Immature natural killer cell (primary cell): Measurements from ENCODE around the gene TMEM95. TPM values are rescaled to one million over a fixed set of nuclear protein-coding genes. Genes with fewer than 3 reads are reported as not detected.

Experiments
- DNase-seq, 3 donors: peaks; one replicate each; pipeline ENCODE4 v3.0.0; 2022; ENCODE audit warnings: mixed read lengths in 1 of 3
- H3K27ac Mint-ChIP-seq, 6 donors: one replicate each; pipeline ENCODE4 v1.8.0; 2020; ENCODE audit warnings: mixed read lengths in 6 of 6, mild to moderate bottlenecking in 5 of 6, inconsistent platforms in 4 of 6, moderate library complexity in 3 of 6
- H3K27me3 Mint-ChIP-seq, 3 donors: one replicate each; pipeline ENCODE4 v1.8.0; 2020 to 2021; ENCODE audit warnings: low read depth in 3 of 3, mild to moderate bottlenecking in 3 of 3, mixed read lengths in 3 of 3, moderate library complexity in 3 of 3, inconsistent platforms in 1 of 3
- H3K36me3 Mint-ChIP-seq, 3 donors: one replicate each; pipeline ENCODE4 v1.8.0; 2020; ENCODE audit warnings: mixed read lengths in 3 of 3, inconsistent platforms in 2 of 3, mild to moderate bottlenecking in 2 of 3
- H3K4me1 Mint-ChIP-seq, 2 donors: one replicate each; pipeline ENCODE4 v1.8.0; 2020; ENCODE audit warnings: inconsistent platforms in 2 of 2, mild to moderate bottlenecking in 2 of 2, mixed read lengths in 2 of 2, moderate library complexity in 1 of 2
- H3K4me3 Mint-ChIP-seq, 5 donors: one replicate each; pipeline ENCODE4 v1.8.0; 2020; ENCODE audit warnings: mild to moderate bottlenecking in 5 of 5, mixed read lengths in 5 of 5, inconsistent platforms in 3 of 5, moderate library complexity in 3 of 5
- H3K9me3 Mint-ChIP-seq, 6 donors: one replicate each; pipeline ENCODE4 v1.8.0; 2020; ENCODE audit warnings: mild to moderate bottlenecking in 6 of 6, mixed read lengths in 6 of 6, inconsistent platforms in 4 of 6, moderate library complexity in 3 of 6
- polyA plus RNA-seq, 3 donors: library from polyadenylated mRNA; unstranded; fragments of 300-500 nt; fragmentation: Illumina TruSeq; gene quantifications; one replicate each; pipeline ENCODE4 v1.2.3, GENCODE V29; 2021

The TMEM95 gene
- polyA plus RNA-seq, 3 donors from 2014 or later = not detected

- Mint-ChIP-seq H3K36me3 (no peaks in the 10 kb centered on the region), H3K27me3 (peaks cover 6 to 9% (median 7%) of the 10 kb centered on the region in 3 donors), H3K27ac (peak overlapping the region; percentile 77 to 99 (median 97)), H3K4me3 (peak overlapping the region; percentile 94 to 96 (median 95)), H3K9me3 (no peaks in the 10 kb centered on the region), H3K4me1 (peaks cover 12 to 23% of the 10 kb centered on the region in 2 donors)
- no peak for DNase-seq
These were observed 48.2 kb downstream of the TMEM95 start for GRCh38 chr17:7403043-7403726.

- Mint-ChIP-seq H3K4me1 (peaks cover 12 to 23% of the 10 kb centered on the region in 2 donors), H3K36me3 (no peaks in the 10 kb centered on the region), H3K4me3 (peak overlapping the region; percentile 94 to 96 (median 95)), H3K27ac (peak overlapping the region; percentile 77 to 99 (median 98)), H3K27me3 (peaks cover 6 to 9% (median 7%) of the 10 kb centered on the region in 3 donors), H3K9me3 (no peaks in the 10 kb centered on the region)
- DNase-seq = no peak
These were observed 48.7 kb downstream of the TMEM95 start for GRCh38 chr17:7403727-7403976.

- H3K4me3 Mint-ChIP-seq = peak within 1 kb of the TSS; percentile 94 to 96 (median 95)
- H3K4me1 Mint-ChIP-seq = peaks cover 12 to 23% of the 10 kb centered on the region in 2 donors
- DNase-seq = peak; percentile 95 to 96 (median 96)
- no peaks in the 10 kb centered on the region for H3K9me3 Mint-ChIP-seq
- H3K36me3 Mint-ChIP-seq = no peaks in the 10 kb centered on the region
- H3K27ac Mint-ChIP-seq = peak within 1 kb of the TSS; percentile 85 to 99 (median 98)
- peaks cover 6 to 9% (median 7%) of the 10 kb centered on the region in 3 donors for H3K27me3 Mint-ChIP-seq
These were observed 49.2 kb downstream of the TMEM95 start, which contains the start of gene TMEM256 for GRCh38 chr17:7403977-7404736. Gene TMEM256 (minus strand): TSS chr17:7404097. CDS start chr17:7404084, 13 bp downstream.

- Mint-ChIP-seq H3K4me1 (peaks cover 12 to 21% of the 10 kb centered on the region in 2 donors), H3K36me3 (no peaks in the 10 kb centered on the region), H3K4me3 (peak overlapping the region; percentile 94 to 96 (median 95)), H3K9me3 (peaks cover 0 to 2% (median 0%) of the 10 kb centered on the region in 6 donors), H3K27ac (peak overlapping the region; percentile 85 to 99 (median 98)), H3K27me3 (peaks cover 6 to 9% (median 7%) of the 10 kb centered on the region in 3 donors)
- no peak for DNase-seq
These were observed 49.9 kb downstream of the TMEM95 start for GRCh38 chr17:7404737-7405349.

GRCh38 chr17:7405350-7406234 is 50.6 kb downstream of the TMEM95 start:
- Mint-ChIP-seq H3K27ac (peak overlapping the region in 5 of 6 donors; percentile 66 to 88 (median 79)), H3K4me3 (peak overlapping the region; percentile 74 to 85 (median 78)), H3K36me3 (no peaks in the 10 kb centered on the region), H3K27me3 (peaks cover 6 to 13% (median 7%) of the 10 kb centered on the region in 3 donors), H3K4me1 (peaks cover 12 to 21% of the 10 kb centered on the region in 2 donors), H3K9me3 (peaks cover 0 to 2% (median 0%) of the 10 kb centered on the region in 6 donors)
- DNase-seq = no peak

- Mint-ChIP-seq H3K9me3 (peaks cover 0 to 2% (median 0%) of the 10 kb centered on the region in 6 donors), H3K4me3 (peak overlapping the region; percentile 63 to 78 (median 73)), H3K36me3 (no peaks in the 10 kb centered on the region), H3K4me1 (peaks cover 12 to 21% of the 10 kb centered on the region in 2 donors), H3K27me3 (peaks cover 6 to 13% (median 7%) of the 10 kb centered on the region in 3 donors), H3K27ac (peak overlapping the region in 4 of 6 donors; percentile 75 to 88 (median 80))
- DNase-seq = no peak
These were observed 51.4 kb downstream of the TMEM95 start for GRCh38 chr17:7406235-7406825.

Other genes starting within 250 kb of the TMEM95 start
- gene ASGR2, start 240.3 kb upstream of the TMEM95 start, polyA plus RNA-seq = 1 to 10 TPM in 1 of 3 donors, under 1 TPM in 1, not detected in 1; 0.57 to 3.2 TPM
- gene ASGR1, start 175.8 kb upstream of the TMEM95 start, polyA plus RNA-seq = under 1 TPM; 0.55 to 0.84 (median 0.81) TPM
- under 1 TPM in 1 of 3 donors, not detected in 2; 0.36 TPM for gene DLG4, start 135.3 kb upstream of the TMEM95 start, polyA plus RNA-seq
- 100 to 1,000 TPM; 138 to 180 (median 141) TPM for gene ACADVL, start 135.2 kb upstream of the TMEM95 start, polyA plus RNA-seq
- 10 to 100 TPM; 19.4 to 28.5 (median 25.2) TPM for gene DVL2, start 120.6 kb upstream of the TMEM95 start, polyA plus RNA-seq
- 10 to 100 TPM; 11.9 to 41.4 (median 17.7) TPM for gene PHF23, start 115.7 kb upstream of the TMEM95 start, polyA plus RNA-seq
- 100 to 1,000 TPM; 764 to 982 (median 905) TPM for gene GABARAP, start 112.7 kb upstream of the TMEM95 start, polyA plus RNA-seq
- gene CTDNEP1, start 103.4 kb upstream of the TMEM95 start, polyA plus RNA-seq = 10 to 100 TPM; 33.2 to 61.1 (median 57.8) TPM
- 100 to 1,000 TPM in 1 of 3 donors, 10 to 100 TPM in 2; 65.0 to 108 (median 89.0) TPM for gene ELP5, start 102.9 kb upstream of the TMEM95 start, polyA plus RNA-seq
- 1 to 10 TPM; 2.5 to 8.7 (median 3.7) TPM for gene CLDN7, start 92.7 kb upstream of the TMEM95 start, polyA plus RNA-seq
- gene SLC2A4, start 73.4 kb upstream of the TMEM95 start, polyA plus RNA-seq = under 1 TPM in 1 of 3 donors, not detected in 2; 0.26 TPM
- not detected for gene YBX2, start 60.5 kb upstream of the TMEM95 start, polyA plus RNA-seq
- 100 to 1,000 TPM; 235 to 814 (median 797) TPM for gene EIF5A, start 47.5 kb upstream of the TMEM95 start, polyA plus RNA-seq
- gene GPS2, start 39.8 kb upstream of the TMEM95 start, polyA plus RNA-seq = 100 to 1,000 TPM; 100 to 129 (median 123) TPM
- 1 to 10 TPM in 2 of 3 donors, under 1 TPM in 1; 0.58 to 2.8 (median 1.4) TPM for gene NEURL4, start 25.8 kb upstream of the TMEM95 start, polyA plus RNA-seq
- gene ACAP1, start 18.6 kb upstream of the TMEM95 start, polyA plus RNA-seq = 100 to 1,000 TPM; 137 to 227 (median 214) TPM
- gene KCTD11, start 3.0 kb upstream of the TMEM95 start, polyA plus RNA-seq = 10 to 100 TPM in 1 of 3 donors, 1 to 10 TPM in 2; 5.5 to 13.0 (median 9.4) TPM
- under 1 TPM in 2 of 3 donors, not detected in 1; 0.21 to 0.29 TPM for gene TNK1, start 25.9 kb downstream of the TMEM95 start, polyA plus RNA-seq
- gene PLSCR3, start 39.4 kb downstream of the TMEM95 start, polyA plus RNA-seq = 10 to 100 TPM; 38.1 to 82.5 (median 54.2) TPM
- gene TMEM256, start 48.9 kb downstream of the TMEM95 start, polyA plus RNA-seq = 100 to 1,000 TPM in 1 of 3 donors, 10 to 100 TPM in 2; 30.7 to 116 (median 60.7) TPM
- not detected for gene NLGN2, start 52.7 kb downstream of the TMEM95 start, polyA plus RNA-seq
- not detected for gene SPEM1, start 65.2 kb downstream of the TMEM95 start, polyA plus RNA-seq
- not detected for gene SPEM2, start 70.5 kb downstream of the TMEM95 start, polyA plus RNA-seq
- gene SPEM3, start 73.7 kb downstream of the TMEM95 start, polyA plus RNA-seq = not detected
- gene TMEM102, start 80.3 kb downstream of the TMEM95 start, polyA plus RNA-seq = 10 to 100 TPM; 15.9 to 27.9 (median 16.4) TPM
- gene FGF11, start 84.4 kb downstream of the TMEM95 start, polyA plus RNA-seq = not detected
- 10 to 100 TPM; 32.4 to 41.3 (median 38.5) TPM for gene CHRNB1, start 89.9 kb downstream of the TMEM95 start, polyA plus RNA-seq
- gene ZBTB4, start 124.5 kb downstream of the TMEM95 start, polyA plus RNA-seq = 10 to 100 TPM in 1 of 3 donors, 1 to 10 TPM in 2; 4.4 to 25.8 (median 8.3) TPM
- gene SLC35G6, start 126.3 kb downstream of the TMEM95 start, polyA plus RNA-seq = not detected
- 10 to 100 TPM; 16.0 to 67.8 (median 25.7) TPM for gene POLR2A, start 129.2 kb downstream of the TMEM95 start, polyA plus RNA-seq
- 10 to 100 TPM; 32.1 to 69.9 (median 32.7) TPM for gene TNFSF12, start 193.9 kb downstream of the TMEM95 start, polyA plus RNA-seq
- 1 to 10 TPM; 1.4 to 6.1 (median 5.3) TPM for gene TNFSF13, start 203.6 kb downstream of the TMEM95 start, polyA plus RNA-seq
- gene SENP3, start 206.8 kb downstream of the TMEM95 start, polyA plus RNA-seq = 10 to 100 TPM; 17.5 to 19.4 (median 19.0) TPM
- 1 to 10 TPM; 1.9 to 6.5 (median 6.1) TPM for gene CD68, start 224.5 kb downstream of the TMEM95 start, polyA plus RNA-seq
- gene MPDU1, start 228.7 kb downstream of the TMEM95 start, polyA plus RNA-seq = 10 to 100 TPM; 31.6 to 44.0 (median 41.6) TPM
- not detected for gene SOX15, start 234.9 kb downstream of the TMEM95 start, polyA plus RNA-seq